ENCODE results near the gene LRP1B. TPM values are rescaled to one million over a fixed set of nuclear protein-coding genes. Genes with fewer than 3 reads are reported as not detected.

Gene LRP1B
- total RNA-seq, 3 donors from 2014 or later, result 2.3 to 29.8 (median 21.8) TPM

GRCh38 chr2:141748616-141749015 is 382.2 kb downstream of the LRP1B start:
- no peak for TF ChIP-seq CTCF (IDR thresholded peaks at IDR 0.05)
- no peak for TF ChIP-seq POLR2A (IDR thresholded peaks at IDR 0.05)
- TF ChIP-seq POLR2AphosphoS5 (IDR thresholded peaks at IDR 0.05), result no peak

GRCh38 chr2:141741652-141742051 is 389.2 kb downstream of the LRP1B start:
- Histone ChIP-seq H3K27ac (no peak overlapping the region), H3K36me3 (no peaks in the 10 kb centered on the region), H3K9me3 (no peaks in the 10 kb centered on the region), H3K4me1 (no peaks in the 10 kb centered on the region), H3K4me3 (no peak overlapping the region), H3K27me3 (no peaks in the 10 kb centered on the region)
- TF ChIP-seq CTCF (IDR thresholded peaks at IDR 0.05) (no peak), POLR2AphosphoS5 (IDR thresholded peaks at IDR 0.05) (no peak), POLR2A (IDR thresholded peaks at IDR 0.05) (no peak)
- no peak for DNase-seq (ENCODE audit: low spot score in 2 of 2)
- intact Hi-C loops (cut with DNase I; ENCODE audit: low total_unique reads), result no loop called here

More at GRCh38 chr2:141748616-141749015, 382.2 kb downstream of the LRP1B start:
- no peaks in the 10 kb centered on the region for H3K36me3 ChIP-seq
- H3K4me1 ChIP-seq, result no peaks in the 10 kb centered on the region
- DNase-seq (ENCODE audit: low spot score in 2 of 2), result no peak
- H3K27ac ChIP-seq, result no peak overlapping the region
- no peak overlapping the region for H3K4me3 ChIP-seq
- no peaks in the 10 kb centered on the region for H3K9me3 ChIP-seq
- intact Hi-C loops (cut with DNase I; ENCODE audit: low total_unique reads), result no loop called here
- H3K27me3 ChIP-seq, result no peaks in the 10 kb centered on the region

- DNase-seq (ENCODE audit: low spot score in 2 of 2), result no peak
- no peak overlapping the region for H3K4me3 ChIP-seq
- H3K36me3 ChIP-seq, result no peaks in the 10 kb centered on the region
- H3K4me1 ChIP-seq, result no peaks in the 10 kb centered on the region
- no peak overlapping the region for H3K27ac ChIP-seq
- H3K9me3 ChIP-seq, result no peaks in the 10 kb centered on the region
- no peaks in the 10 kb centered on the region for H3K27me3 ChIP-seq
- intact Hi-C loops (cut with DNase I; ENCODE audit: low total_unique reads), result no loop called here
- TF ChIP-seq POLR2AphosphoS5 (IDR thresholded peaks at IDR 0.05) (no peak), POLR2A (IDR thresholded peaks at IDR 0.05) (no peak), CTCF (IDR thresholded peaks at IDR 0.05) (no peak)
Measured at GRCh38 chr2:141737492-141738255, 393.1 kb downstream of the LRP1B start.

GRCh38 chr2:141736466-141736865 is 394.4 kb downstream of the LRP1B start:
- TF ChIP-seq CTCF (IDR thresholded peaks at IDR 0.05), result no peak
- Histone ChIP-seq H3K27ac (no peak overlapping the region), H3K36me3 (no peaks in the 10 kb centered on the region), H3K9me3 (no peaks in the 10 kb centered on the region), H3K27me3 (no peaks in the 10 kb centered on the region), H3K4me3 (no peak overlapping the region), H3K4me1 (no peaks in the 10 kb centered on the region)
- no peak for DNase-seq (ENCODE audit: low spot score in 2 of 2)
- intact Hi-C loops (cut with DNase I; ENCODE audit: low total_unique reads), result no loop called here

GRCh38 chr2:141728886-141729285 is 401.9 kb downstream of the LRP1B start:
- Histone ChIP-seq H3K9me3 (no peaks in the 10 kb centered on the region), H3K4me3 (no peak overlapping the region), H3K4me1 (no peaks in the 10 kb centered on the region), H3K27me3 (no peaks in the 10 kb centered on the region), H3K36me3 (no peaks in the 10 kb centered on the region), H3K27ac (no peak overlapping the region)
- intact Hi-C loops (cut with DNase I; ENCODE audit: low total_unique reads), result no loop called here
- DNase-seq (ENCODE audit: low spot score in 2 of 2), result no peak
- TF ChIP-seq POLR2AphosphoS5 (IDR thresholded peaks at IDR 0.05), result no peak
- no peak for TF ChIP-seq POLR2A (IDR thresholded peaks at IDR 0.05)
- TF ChIP-seq CTCF (IDR thresholded peaks at IDR 0.05), result no peak

All from breast epithelium (tissue), 4 donors.